Upper lobe of left lung (tissue), 4 donors: ENCODE measurements around the gene ATP10A.

ENCODE experiments used
- CTCF ChIP-seq, 6 experiments: fragments of 450-650 bp in 4 of 6; fragments of 200-600 bp in 2 of 6; sonication (generic) in 2 of 6; IDR thresholded peaks; one replicate each; pipeline ENCODE4 v1.5.1; 2016 to 2019; ENCODE audit warnings: antibody characterized with exemption in 6 of 6
- POLR2AphosphoS5 ChIP-seq, 2 donors: sonication (generic); formaldehyde crosslinking; IDR thresholded peaks; one replicate each; pipeline ENCODE4 v1.5.1; 2017; ENCODE audit warnings: antibody characterized with exemption in 2 of 2

- TF ChIP-seq CTCF (IDR thresholded peaks at IDR 0.05), result no peak
- no peak for TF ChIP-seq POLR2AphosphoS5 (IDR thresholded peaks at IDR 0.05)
Measured at GRCh38 chr15:25846377-25846776, 16.8 kb downstream of the ATP10A start.
